H9 (cell line): ENCODE results near the gene KRT81. TPM values are rescaled to one million over a fixed set of nuclear protein-coding genes. Genes with fewer than 3 reads are reported as not detected.

Experiments used
- DNase-seq: peaks from one replicate; pipeline ENCODE4 v3.0.0-alpha.2; 2017
- H2AFZ ChIP-seq: one replicate; pipeline ENCODE4 v1.6.1; 2013; ENCODE audit warnings: mild to moderate bottlenecking, low read length, control low read depth, moderate library complexity
- H2AK5ac ChIP-seq: 2 replicates; pipeline ENCODE4 v1.6.1; 2013; ENCODE audit warnings: low read length, control low read depth, mixed read lengths; ENCODE audit not compliant: insufficient read length
- H2BK120ac ChIP-seq: one replicate; pipeline ENCODE4 v1.6.1; 2013; ENCODE audit warnings: low read depth, mild to moderate bottlenecking, low read length, control low read depth, inconsistent platforms; ENCODE audit not compliant: poor library complexity, severe bottlenecking
- H2BK12ac ChIP-seq: 2 replicates; pipeline ENCODE4 v1.6.1; 2013; ENCODE audit warnings: low read length, control low read depth, mixed read lengths, low read depth; ENCODE audit not compliant: insufficient read length
- H2BK15ac ChIP-seq: 2 replicates; pipeline ENCODE4 v1.6.1; 2013; ENCODE audit warnings: low read depth, low read length, control low read depth
- H2BK20ac ChIP-seq: one replicate; pipeline ENCODE4 v1.6.1; 2013; ENCODE audit warnings: low read depth, mild to moderate bottlenecking, low read length, control low read depth, inconsistent platforms; ENCODE audit not compliant: poor library complexity, severe bottlenecking
- H2BK5ac ChIP-seq: 2 replicates; pipeline ENCODE4 v1.6.1; 2013; ENCODE audit warnings: low read length, control low read depth, mixed read lengths; ENCODE audit not compliant: insufficient read length
- H3K14ac ChIP-seq: 2 replicates; pipeline ENCODE4 v1.6.1; 2013; ENCODE audit warnings: low read length, control low read depth; ENCODE audit not compliant: insufficient read depth
- H3K18ac ChIP-seq: 2 replicates; pipeline ENCODE4 v1.6.1; 2013; ENCODE audit warnings: low read depth, mild to moderate bottlenecking, mixed read lengths, low read length, control low read depth; ENCODE audit not compliant: insufficient read length
- H3K23ac ChIP-seq: 2 replicates; pipeline ENCODE4 v1.6.1; 2013; ENCODE audit warnings: low read length, control low read depth, mixed read lengths, low read depth; ENCODE audit not compliant: insufficient read length
- H3K23me2 ChIP-seq: 2 replicates; pipeline ENCODE4 v1.6.1; 2013; ENCODE audit warnings: low read depth, mild to moderate bottlenecking, mixed read lengths, low read length, control low read depth; ENCODE audit not compliant: insufficient read length, poor library complexity, severe bottlenecking
- H3K27ac ChIP-seq: 2 replicates; pipeline ENCODE4 v1.5.1; 2013; ENCODE audit warnings: low read length, control low read depth, mixed read lengths, low read depth; ENCODE audit not compliant: insufficient read length
- H3K27me3 ChIP-seq: 2 replicates; pipeline ENCODE4 v1.6.1; 2013; ENCODE audit warnings: low read length, control low read depth, inconsistent platforms; ENCODE audit not compliant: insufficient read depth
- H3K4ac ChIP-seq: 2 replicates; pipeline ENCODE4 v1.6.1; 2013; ENCODE audit warnings: low read depth, mild to moderate bottlenecking, control low read depth, inconsistent platforms, low read length, moderate library complexity
- H3K4me1 ChIP-seq: 2 replicates; pipeline ENCODE4 v1.6.1; 2013; ENCODE audit warnings: low read length, control low read depth, inconsistent platforms; ENCODE audit not compliant: insufficient read depth
- H3K4me2 ChIP-seq: 2 replicates; pipeline ENCODE4 v1.6.1; 2013; ENCODE audit warnings: low read length, control low read depth, mixed read lengths; ENCODE audit not compliant: insufficient read length, insufficient read depth
- H3K56ac ChIP-seq: 2 replicates; pipeline ENCODE4 v1.6.1; 2013; ENCODE audit warnings: low read depth, mild to moderate bottlenecking, mixed read lengths, low read length, control low read depth; ENCODE audit not compliant: insufficient read length
- H3K79me1 ChIP-seq: 2 replicates; pipeline ENCODE4 v1.6.1; 2013; ENCODE audit warnings: low read depth, mild to moderate bottlenecking, moderate library complexity, low read length, control low read depth, inconsistent platforms; ENCODE audit not compliant: insufficient read depth, poor library complexity, severe bottlenecking
- H3K79me2 ChIP-seq: 2 replicates; pipeline ENCODE4 v1.6.1; 2013; ENCODE audit warnings: low read length, control low read depth, inconsistent platforms; ENCODE audit not compliant: insufficient read depth
- H3K9ac ChIP-seq: 2 replicates; pipeline ENCODE4 v1.6.1; 2013; ENCODE audit warnings: low read length, control low read depth, mixed read lengths; ENCODE audit not compliant: insufficient read length; ENCODE audit errors: extremely low read depth
- H3K9me3 ChIP-seq: one replicate; pipeline ENCODE4 v1.6.1; 2013; ENCODE audit warnings: low read depth, low read length, inconsistent platforms; ENCODE audit not compliant: control insufficient read depth
- H3T11ph ChIP-seq: one replicate; pipeline ENCODE4 v1.6.1; 2013; ENCODE audit warnings: mild to moderate bottlenecking, low read length, control low read depth, inconsistent platforms
- H4K20me1 ChIP-seq: one replicate; pipeline ENCODE4 v1.6.1; 2013; ENCODE audit not compliant: control insufficient read depth, insufficient read length, insufficient read depth
- H4K5ac ChIP-seq: 2 replicates; pipeline ENCODE4 v1.6.1; 2013; ENCODE audit warnings: low read depth, mild to moderate bottlenecking, mixed read lengths, low read length, control low read depth; ENCODE audit not compliant: insufficient read length
- H4K8ac ChIP-seq: replicated peaks from 2 replicates; pipeline ENCODE4 v1.6.1; 2013; ENCODE audit warnings: low read length, control low read depth, mixed read lengths, low read depth; ENCODE audit not compliant: insufficient read length
- H4K91ac ChIP-seq: 2 replicates; pipeline ENCODE4 v1.6.1; 2013; ENCODE audit warnings: low read depth, mild to moderate bottlenecking, moderate library complexity, mixed read lengths, low read length, control low read depth; ENCODE audit not compliant: insufficient read length
- H3K27ac Mint-ChIP-seq, 3 experiments: 2 replicates in 2 of 3; 3 replicates in 1 of 3; pipeline ENCODE4 v1.8.0; 2020 to 2021; ENCODE audit warnings: mixed read lengths in 3 of 3, mild to moderate bottlenecking in 1 of 3, moderate library complexity in 1 of 3
- H3K27me3 Mint-ChIP-seq: 2 replicates; pipeline ENCODE4 v1.8.0; 2021; ENCODE audit warnings: low read depth, mild to moderate bottlenecking, moderate library complexity, mixed read lengths
- H3K36me3 Mint-ChIP-seq, 3 experiments: 2 replicates in 2 of 3; 3 replicates in 1 of 3; pipeline ENCODE4 v1.8.0; 2020 to 2021; ENCODE audit warnings: low read depth in 3 of 3, mixed read lengths in 3 of 3; ENCODE audit not compliant: insufficient read depth in 1 of 3
- H3K4me1 Mint-ChIP-seq, 2 experiments: 2 replicates each; pipeline ENCODE4 v1.8.0; 2020; ENCODE audit warnings: mixed read lengths in 2 of 2
- H3K4me3 Mint-ChIP-seq, 2 experiments: 2 replicates in 1 of 2; 3 replicates in 1 of 2; pipeline ENCODE4 v1.8.0; 2020 to 2021; ENCODE audit warnings: mild to moderate bottlenecking in 2 of 2, mixed read lengths in 2 of 2, moderate library complexity in 1 of 2
- H3K9me3 Mint-ChIP-seq, 2 experiments: 2 replicates in 1 of 2; 3 replicates in 1 of 2; pipeline ENCODE4 v1.8.0; 2020; ENCODE audit warnings: mild to moderate bottlenecking in 2 of 2, mixed read lengths in 2 of 2, moderate library complexity in 1 of 2
- CTCF ChIP-seq: fragments of 200-600 bp; sonication (generic); conservative IDR thresholded peaks from 3 replicates; pipeline ENCODE4 v1.8.0; 2021; ENCODE audit warnings: antibody characterized with exemption, mild to moderate bottlenecking
- WGBS: extraction: QIAGEN DNeasy Blood & Tissue Kit; methylation state at CpG from one replicate; pipeline ENCODE4 v1.1.7; 2013; ENCODE audit warnings: missing lambda C conversion rate, low lambda C conversion rate, mixed read lengths; ENCODE audit not compliant: insufficient read length; ENCODE audit errors: extremely low coverage; 5-methylcytosine and 5-hydroxymethylcytosine counted together
- total RNA-seq: library from RNA; stranded (reverse); gene quantifications from 2 replicates; pipeline ENCODE4 v1.2.1, GENCODE V29; 2021

Gene KRT81
- total RNA-seq, 1 experiment from 2014 or later = not detected

GRCh38 chr12:52312086-52312485 is 20.8 kb upstream of the KRT81 start:
- Histone ChIP-seq H3K79me2 (no peaks in the 10 kb centered on the region), H3K27ac (no peak overlapping the region), H2BK5ac (no peak overlapping the region), H4K5ac (no peak overlapping the region), H3K23me2 (peaks cover 9% of the 10 kb centered on the region), H3K4ac (no peak overlapping the region), H3K9ac (no peak overlapping the region), H2BK12ac (no peak overlapping the region), H3K27me3 (peaks cover 10% of the 10 kb centered on the region; the same call in 1 of the 2 replicates), H3K9me3 (no peaks in the 10 kb centered on the region), H3K56ac (no peak overlapping the region), H2BK20ac (no peak overlapping the region), H2BK120ac (no peak overlapping the region), H2AFZ (no peak overlapping the region), H4K20me1 (no peaks in the 10 kb centered on the region), H2BK15ac (no peak overlapping the region), H3K79me1 (no peaks in the 10 kb centered on the region), H3T11ph (no peak overlapping the region), H4K91ac (no peak overlapping the region), H3K4me2 (no peak overlapping the region), H3K4me1 (no peaks in the 10 kb centered on the region), H3K23ac (no peak overlapping the region), H2AK5ac (no peak overlapping the region), H4K8ac (no peak overlapping the region), H3K14ac (no peak overlapping the region), H3K18ac (no peak overlapping the region)
- TF ChIP-seq CTCF = no peak
- Mint-ChIP-seq H3K36me3 (no peaks in the 10 kb centered on the region), H3K9me3 (no peaks in the 10 kb centered on the region), H3K27me3 (peaks cover 66% of the 10 kb centered on the region), H3K4me1 (peaks cover 5 to 6% of the 10 kb centered on the region in 2 experiments), H3K27ac (no peak overlapping the region), H3K4me3 (no peak overlapping the region)
- no CpG with 5 or more reads among the region's 4 CpGs for WGBS
- peak; percentile 16 for DNase-seq
